NB4 (cell line): ENCODE measurements around the gene RPL19.

ENCODE experiments used
- MYC ChIP-seq: IDR thresholded peaks from 2 replicates; pipeline ENCODE4 v1.6.1; 2011; ENCODE audit warnings: low read depth, low read length
- TF ChIP-seq, protein P1 (sequence below): IDR thresholded peaks from one replicate; pipeline ENCODE4 v1.5.1; 2012; ENCODE audit warnings: low read depth, low read length

DNA sequence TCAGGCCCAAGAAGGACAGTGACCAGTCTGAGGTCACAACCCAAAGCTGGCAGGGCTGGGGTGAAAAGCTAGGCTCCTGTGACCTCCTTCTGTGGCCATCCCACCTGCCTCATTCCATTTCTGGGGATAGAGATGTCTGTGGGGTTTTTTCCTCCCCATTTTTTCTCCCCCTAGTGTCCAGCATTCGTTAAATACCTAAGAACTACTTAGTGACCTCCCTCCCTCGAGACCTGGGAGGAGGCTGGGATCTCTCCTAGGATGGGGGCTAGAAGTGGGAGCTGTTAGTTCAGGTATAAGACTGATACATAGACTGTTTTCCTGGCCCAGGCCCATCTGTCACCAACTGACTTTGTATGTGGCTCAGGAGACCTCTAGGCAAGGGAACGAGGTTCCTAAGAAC is 46.2 kb downstream of the RPL19 start:
- TF ChIP-seq, protein P1, sequence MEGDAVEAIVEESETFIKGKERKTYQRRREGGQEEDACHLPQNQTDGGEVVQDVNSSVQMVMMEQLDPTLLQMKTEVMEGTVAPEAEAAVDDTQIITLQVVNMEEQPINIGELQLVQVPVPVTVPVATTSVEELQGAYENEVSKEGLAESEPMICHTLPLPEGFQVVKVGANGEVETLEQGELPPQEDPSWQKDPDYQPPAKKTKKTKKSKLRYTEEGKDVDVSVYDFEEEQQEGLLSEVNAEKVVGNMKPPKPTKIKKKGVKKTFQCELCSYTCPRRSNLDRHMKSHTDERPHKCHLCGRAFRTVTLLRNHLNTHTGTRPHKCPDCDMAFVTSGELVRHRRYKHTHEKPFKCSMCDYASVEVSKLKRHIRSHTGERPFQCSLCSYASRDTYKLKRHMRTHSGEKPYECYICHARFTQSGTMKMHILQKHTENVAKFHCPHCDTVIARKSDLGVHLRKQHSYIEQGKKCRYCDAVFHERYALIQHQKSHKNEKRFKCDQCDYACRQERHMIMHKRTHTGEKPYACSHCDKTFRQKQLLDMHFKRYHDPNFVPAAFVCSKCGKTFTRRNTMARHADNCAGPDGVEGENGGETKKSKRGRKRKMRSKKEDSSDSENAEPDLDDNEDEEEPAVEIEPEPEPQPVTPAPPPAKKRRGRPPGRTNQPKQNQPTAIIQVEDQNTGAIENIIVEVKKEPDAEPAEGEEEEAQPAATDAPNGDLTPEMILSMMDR, result no peak
- no peak for TF ChIP-seq MYC
